Measurements from ENCODE around the gene RARG. TPM values are rescaled to one million over a fixed set of nuclear protein-coding genes. Genes with fewer than 3 reads are reported as not detected.
A peak's percentile ranks its signal among the peaks of the same experiment; 100 is the strongest.

RARG gene
- total and polyA plus RNA-seq, 2 of the 4 experiments (the other 2 are of a cell fraction): 7.9 to 30.9 TPM

DNA sequence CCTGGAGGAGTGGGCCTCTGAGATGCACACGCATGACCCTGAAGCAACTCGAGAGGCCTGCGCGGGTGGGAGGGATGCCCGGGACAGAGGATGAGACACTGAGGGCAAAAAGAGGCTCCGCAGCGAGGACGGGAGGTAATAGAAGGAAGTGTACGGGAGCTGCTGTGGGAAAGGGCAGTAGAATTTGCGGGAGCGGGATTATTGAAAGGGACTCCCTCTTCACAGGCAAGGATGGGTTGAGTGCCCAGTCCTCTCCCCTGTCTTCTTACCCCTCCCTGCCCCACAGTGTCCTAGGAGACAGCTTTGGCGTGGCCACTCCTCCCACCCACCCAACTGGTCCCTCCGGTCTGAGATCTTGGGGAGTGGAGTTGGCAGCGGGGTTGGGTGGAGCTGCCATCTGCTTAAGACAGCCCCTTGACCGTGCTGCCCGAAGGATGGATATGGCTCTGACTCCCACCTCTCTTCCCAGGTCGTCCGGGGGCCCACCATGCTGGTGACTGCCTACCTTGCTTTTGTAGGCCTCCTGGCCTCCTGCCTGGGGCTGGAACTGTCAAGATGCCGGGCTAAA, 20.4 kb upstream of the RARG start:
- POLR2A ChIA-PET (ENCODE audit: unreplicated experiment): no interaction called here
- Histone ChIP-seq H4K91ac (ENCODE audit: insufficient read depth, low read depth, low read length) (peak overlapping the region; percentile 88), H3K9me1 (ENCODE audit: insufficient read depth, low read length) (peaks cover 19% of the 10 kb centered on the region), H2AK5ac (ENCODE audit: low read depth, low read length) (peak overlapping the region; percentile 87), H3K4ac (ENCODE audit: low read depth, low read length) (peak overlapping the region; percentile 66), H3K9me3 (ENCODE audit: control insufficient read depth, insufficient read depth, low read length) (no peaks in the 10 kb centered on the region), H3K36me3 (ENCODE audit: control insufficient read depth, insufficient read depth, low read length) (peaks cover 16% of the 10 kb centered on the region), H3K27ac (ENCODE audit: insufficient read depth, low read length) (peak overlapping the region; percentile 93), H3K23ac (ENCODE audit: low read depth, low read length) (peak overlapping the region; percentile 44), H3K4me3 (ENCODE audit: insufficient read depth, low read depth, low read length) (peak overlapping the region; percentile 85), H4K20me1 (ENCODE audit: insufficient read depth, low read length) (no peaks in the 10 kb centered on the region; the same call in 1 of the 2 replicates), H2BK20ac (ENCODE audit: low read depth, low read length) (no peak overlapping the region), H2BK120ac (ENCODE audit: low read depth, low read length) (peak overlapping the region; percentile 1; the same call in 1 of the 2 replicates), H2BK15ac (ENCODE audit: low read depth, low read length) (0 out of 3 replicates have a peak overlapping the region, but pooled peaks have one; percentile 3), H4K5ac (ENCODE audit: low read depth, low read length) (peak overlapping the region; percentile 84), H2BK5ac (ENCODE audit: low read depth, low read length, poor library complexity, severe bottlenecking) (peak overlapping the region; percentile 89), H3K9ac (ENCODE audit: low read depth, low read length) (peak overlapping the region; percentile 95), H2AFZ (replicated peaks; ENCODE audit: low read length, poor library complexity) (peak overlapping the region; percentile 96), H3K79me1 (ENCODE audit: low read depth in 1 of 2, low read length in 2 of 2) (peaks cover 27 to 39% of the 10 kb centered on the region in 2 experiments), H3K56ac (ENCODE audit: extremely low read depth, insufficient read depth, low read length) (peak overlapping the region; percentile 35; the same call in 1 of the 2 replicates), H3K14ac (replicated peaks; ENCODE audit: low read depth, low read length) (peak overlapping the region; percentile 94), H4K8ac (ENCODE audit: low read depth in 2 of 2, low read length in 2 of 2) (peak overlapping the region; percentile 49 to 68), H2AK9ac (replicated peaks; ENCODE audit: low read depth, low read length, poor library complexity) (peak overlapping the region; percentile 95), H3K18ac (ENCODE audit: low read depth, low read length) (peak overlapping the region; percentile 39; the same call in 1 of the 2 replicates), H3K4me2 (ENCODE audit: low read depth, low read length) (peak overlapping the region; percentile 83), H3K4me1 (ENCODE audit: control insufficient read depth, insufficient read depth, low read length) (peaks cover 11% of the 10 kb centered on the region), H3K27me3 (ENCODE audit: control insufficient read depth, insufficient read depth, low read length) (no peaks in the 10 kb centered on the region)
- no peak for TF ChIP-seq BHLHE40 (IDR thresholded peaks at IDR 0.05; ENCODE audit: low read depth, low read length)
- TF ChIP-seq RFX5 (IDR thresholded peaks at IDR 0.05; ENCODE audit: low read depth, low read length): no peak
- TF ChIP-seq USF2 (IDR thresholded peaks at IDR 0.05; ENCODE audit: low read depth, low read length): 0 out of 2 replicates have a peak, but pooled peaks have one; percentile 3
- no peak for TF ChIP-seq RCOR1 (IDR thresholded peaks at IDR 0.05; ENCODE audit: insufficient replicate concordance, low read length)
- TF ChIP-seq MXI1 (IDR thresholded peaks at IDR 0.05; ENCODE audit: borderline replicate concordance, low read depth, low read length): no peak; the same call in 1 of the 2 replicates
- in situ Hi-C loops (cut with MboI; ENCODE audit: low sequenced_read_pairs) (no loop called here), dilution Hi-C loops (cut with HindIII; ENCODE audit: low sequenced_read_pairs, unreplicated experiment) (no loop called here), intact Hi-C loops (cut with micrococcal nuclease) (loop anchor here (1.0 to 2.0 kb wide), 2 partner anchors 35 to 40 kb away; no protein-coding TSS in a partner anchor)
- BruUV-seq (replicated peaks): no TSS peak
- CTCF ChIA-PET: interaction anchor here (1.3 kb wide), 1 partner anchor 39 kb away, joined by 4 read pairs; no protein-coding TSS in a partner anchor
- 33% methylated on average over 6 of the region's 19 CpGs; no CpG with 5 or more reads in 1 of the 2 experiments for WGBS, 2 experiments (ENCODE audit: extremely low coverage in 2 of 2, insufficient read length in 1 of 2)
- DNase-seq (no peak), ATAC-seq (ENCODE audit: low read depth) (peak; percentile 32)
